Keratinocyte (primary cell): ENCODE measurements around the gene SHLD3.
"Not testable (repeated sequence)": the region's sequence is repeated elsewhere in the genome, so short reads cannot be mapped to it uniquely, and the experiment has no call there.

ENCODE experiments used
- EZH2 ChIP-seq: IDR thresholded peaks from one replicate; pipeline ENCODE4 v1.6.1; 2012; ENCODE audit warnings: inconsistent platforms, mild to moderate bottlenecking, low read length, moderate library complexity
- TF ChIP-seq, protein P1 (sequence below), 3 experiments: IDR thresholded peaks in 1 of 3; conservative IDR thresholded peaks in 1 of 3; optimal IDR thresholded peaks in 1 of 3; 2 replicates in 2 of 3; 3 replicates in 1 of 3; pipeline versions ENCODE3 to v1.5.1; 2011; ENCODE audit warnings: low read length in 3 of 3, mild to moderate bottlenecking in 3 of 3, moderate library complexity in 2 of 3, control low read depth in 1 of 3, inconsistent platforms in 1 of 3; ENCODE audit not compliant: insufficient read depth in 2 of 3; ENCODE audit errors: extremely low read depth in 1 of 3

DNA sequence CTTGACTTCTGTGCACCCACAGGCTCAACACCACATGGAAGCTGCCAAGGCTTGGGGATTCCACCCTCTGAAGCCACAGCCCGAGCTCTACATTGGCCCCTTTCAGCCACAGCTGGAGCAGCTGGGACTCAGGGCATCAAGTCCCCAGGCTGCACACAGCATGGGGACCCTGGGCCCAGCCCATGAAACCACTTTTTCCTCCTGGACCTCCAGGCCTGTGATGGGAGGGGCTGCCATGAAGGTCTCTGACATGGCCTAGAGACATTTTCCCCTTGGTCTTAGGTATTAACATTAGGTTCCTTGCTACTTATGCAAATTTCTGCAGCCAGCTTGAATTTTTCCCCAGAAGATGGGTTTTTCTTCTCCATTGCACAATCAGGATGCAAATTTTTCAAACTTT, 23.1 kb upstream of the SHLD3 start:
- TF ChIP-seq, protein P1, sequence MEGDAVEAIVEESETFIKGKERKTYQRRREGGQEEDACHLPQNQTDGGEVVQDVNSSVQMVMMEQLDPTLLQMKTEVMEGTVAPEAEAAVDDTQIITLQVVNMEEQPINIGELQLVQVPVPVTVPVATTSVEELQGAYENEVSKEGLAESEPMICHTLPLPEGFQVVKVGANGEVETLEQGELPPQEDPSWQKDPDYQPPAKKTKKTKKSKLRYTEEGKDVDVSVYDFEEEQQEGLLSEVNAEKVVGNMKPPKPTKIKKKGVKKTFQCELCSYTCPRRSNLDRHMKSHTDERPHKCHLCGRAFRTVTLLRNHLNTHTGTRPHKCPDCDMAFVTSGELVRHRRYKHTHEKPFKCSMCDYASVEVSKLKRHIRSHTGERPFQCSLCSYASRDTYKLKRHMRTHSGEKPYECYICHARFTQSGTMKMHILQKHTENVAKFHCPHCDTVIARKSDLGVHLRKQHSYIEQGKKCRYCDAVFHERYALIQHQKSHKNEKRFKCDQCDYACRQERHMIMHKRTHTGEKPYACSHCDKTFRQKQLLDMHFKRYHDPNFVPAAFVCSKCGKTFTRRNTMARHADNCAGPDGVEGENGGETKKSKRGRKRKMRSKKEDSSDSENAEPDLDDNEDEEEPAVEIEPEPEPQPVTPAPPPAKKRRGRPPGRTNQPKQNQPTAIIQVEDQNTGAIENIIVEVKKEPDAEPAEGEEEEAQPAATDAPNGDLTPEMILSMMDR (optimal IDR thresholded peaks at IDR 0.05 in 1 of 3, IDR thresholded peaks at IDR 0.05 in 1 of 3, conservative IDR thresholded peaks at IDR 0.05 in 1 of 3; ENCODE audit: extremely low read depth in 1 of 3, insufficient read depth in 2 of 3, low read length in 3 of 3): not testable (repeated sequence)
- TF ChIP-seq EZH2: not testable (repeated sequence)
